DND-41 (cell line): ENCODE measurements around the gene CPM.

ENCODE experiments used
- ATAC-seq: fragments of 200-7000 bp; cut with Tn5 transposase; 3 replicates; pipeline ENCODE4 v1.9.1; 2021; ENCODE audit warnings: low read depth; ENCODE audit not compliant: insufficient read depth
- DNase-seq: peaks from one replicate; pipeline ENCODE4 v3.0.0-alpha.2; 2020
- H2AFZ ChIP-seq: 2 replicates; pipeline ENCODE4 v1.6.0; 2012; ENCODE audit warnings: low read depth, low read length
- H3K27ac ChIP-seq: 2 replicates; pipeline ENCODE4 v1.5.1; 2012; ENCODE audit warnings: low read length, inconsistent platforms
- H3K27me3 ChIP-seq: fragments of 200-600 bp; sonication (generic); 2 replicates; pipeline ENCODE4 v1.6.0; 2012; ENCODE audit warnings: low read length, mild to moderate bottlenecking, inconsistent platforms; ENCODE audit not compliant: insufficient read depth, poor library complexity
- H3K36me3 ChIP-seq: 2 replicates; pipeline ENCODE4 v1.5.1; 2012; ENCODE audit warnings: low read length, inconsistent platforms; ENCODE audit not compliant: insufficient read depth
- H3K4me1 ChIP-seq: 2 replicates; pipeline ENCODE4 v1.5.1; 2012; ENCODE audit warnings: mild to moderate bottlenecking, low read length; ENCODE audit not compliant: insufficient read depth
- H3K4me2 ChIP-seq: 2 replicates; pipeline ENCODE4 v1.6.0; 2012; ENCODE audit warnings: mild to moderate bottlenecking, moderate library complexity, low read length, inconsistent platforms; ENCODE audit not compliant: insufficient read depth
- H3K4me3 ChIP-seq, 2 experiments: fragments of 200-600 bp in 1 of 2; shearing (Covaris generic) in 1 of 2; 2 replicates each; pipeline ENCODE4 v1.5.1; 2012 to 2016; ENCODE audit warnings: inconsistent platforms in 2 of 2, low read length in 2 of 2, mild to moderate bottlenecking in 2 of 2, low read depth in 1 of 2, moderate library complexity in 1 of 2
- H3K79me2 ChIP-seq: 2 replicates; pipeline ENCODE4 v1.6.0; 2012; ENCODE audit warnings: low read length, inconsistent platforms; ENCODE audit not compliant: insufficient read depth
- H3K9ac ChIP-seq: 2 replicates; pipeline ENCODE4 v1.6.0; 2012; ENCODE audit warnings: low read depth, mild to moderate bottlenecking, inconsistent platforms, low read length, moderate library complexity
- H3K9me3 ChIP-seq: 2 replicates; pipeline ENCODE4 v1.5.1; 2012; ENCODE audit warnings: low read length, moderate library complexity, mild to moderate bottlenecking, inconsistent platforms; ENCODE audit not compliant: insufficient read depth, severe bottlenecking
- H4K20me1 ChIP-seq: 2 replicates; pipeline ENCODE4 v1.6.0; 2012; ENCODE audit warnings: low read length; ENCODE audit not compliant: insufficient read depth
- CTCF ChIP-seq: IDR thresholded peaks from 2 replicates; pipeline ENCODE4 v1.5.1; 2012; ENCODE audit warnings: borderline replicate concordance, low read length, moderate library complexity, mild to moderate bottlenecking; ENCODE audit not compliant: poor library complexity, severe bottlenecking; ENCODE audit errors: extremely low read depth
- EZH2 ChIP-seq: IDR thresholded peaks from 3 replicates; pipeline ENCODE4 v1.6.1; 2012; ENCODE audit warnings: borderline replicate concordance, low read depth, mild to moderate bottlenecking, moderate library complexity, low read length, inconsistent platforms; ENCODE audit not compliant: severe bottlenecking

Gene CPM

GRCh38 chr12:68825569-68826217 lies 107.3 kb downstream of the CPM start:
- H3K9me3 ChIP-seq: no peaks in the 10 kb centered on the region
- no peak overlapping the region for H3K4me2 ChIP-seq
- H3K27ac ChIP-seq: no peak overlapping the region
- peaks cover 95% of the 10 kb centered on the region for H3K36me3 ChIP-seq
- H3K27me3 ChIP-seq: no peaks in the 10 kb centered on the region
- no peak overlapping the region for H2AFZ ChIP-seq
- TF ChIP-seq EZH2 (no peak), CTCF (no peak)
- DNase-seq (no peak), ATAC-seq (no peak)
- H3K9ac ChIP-seq: no peak overlapping the region
- H3K4me1 ChIP-seq: no peaks in the 10 kb centered on the region
- peaks cover 30% of the 10 kb centered on the region for H3K79me2 ChIP-seq
- H4K20me1 ChIP-seq: peaks cover 17% of the 10 kb centered on the region
- H3K4me3 ChIP-seq: no peak overlapping the region

- DNase-seq (no peak), ATAC-seq (no peak)
- Histone ChIP-seq H4K20me1 (peaks cover 17% of the 10 kb centered on the region), H3K4me1 (no peaks in the 10 kb centered on the region), H3K36me3 (peaks cover 94% of the 10 kb centered on the region), H2AFZ (no peak overlapping the region), H3K4me2 (no peak overlapping the region), H3K9me3 (no peaks in the 10 kb centered on the region), H3K79me2 (peaks cover 35% of the 10 kb centered on the region), H3K27me3 (no peaks in the 10 kb centered on the region), H3K4me3 (no peak overlapping the region), H3K27ac (no peak overlapping the region), H3K9ac (no peak overlapping the region)
- TF ChIP-seq EZH2 (no peak), CTCF (no peak)
Measured at GRCh38 chr12:68824597-68825250, 108.2 kb downstream of the CPM start.

- no peaks in the 10 kb centered on the region for H3K4me1 ChIP-seq
- no peak overlapping the region for H3K4me2 ChIP-seq
- no peak overlapping the region for H3K4me3 ChIP-seq
- H3K27ac ChIP-seq: no peak overlapping the region
- H2AFZ ChIP-seq: no peak overlapping the region
- peaks cover 13% of the 10 kb centered on the region for H4K20me1 ChIP-seq
- no peaks in the 10 kb centered on the region for H3K9me3 ChIP-seq
- no peak for DNase-seq
- peaks cover 40% of the 10 kb centered on the region for H3K79me2 ChIP-seq
- no peak for TF ChIP-seq EZH2
- TF ChIP-seq CTCF: no peak
- H3K9ac ChIP-seq: no peak overlapping the region
- H3K36me3 ChIP-seq: peaks cover 94% of the 10 kb centered on the region
- ATAC-seq: no peak
- no peaks in the 10 kb centered on the region for H3K27me3 ChIP-seq
Measured at GRCh38 chr12:68824131-68824530, 108.8 kb downstream of the CPM start.
